Adipose tissue (tissue), 3 donors: ENCODE data around the gene GATA2. TPM values are rescaled to one million over a fixed set of nuclear protein-coding genes. Genes with fewer than 3 reads are reported as not detected.

Experiments
- H3K27ac ChIP-seq: one replicate; pipeline ENCODE4 v1.5.1; 2013; ENCODE audit warnings: low read depth, low read length
- WGBS, 3 donors: extraction: QIAGEN DNeasy Blood & Tissue Kit; methylation state at CpG; one replicate each; pipeline ENCODE4 v1.1.7; 2013; 5-methylcytosine and 5-hydroxymethylcytosine counted together
- polyA plus RNA-seq, 3 donors: library from polyadenylated mRNA; stranded (reverse); fragments of 200-250 nt; gene quantifications; one replicate each; pipeline ENCODE4 v1.2.3, GENCODE V29; 2013
- donor health status: healthy with polysubstance abuse.
- donor health status: Bipolar disorder and iron deficiency.
- donor health status: healthy.

GATA2 gene
- polyA plus RNA-seq, 3 donors = 6.4 to 26.3 (median 14.3) TPM

DNA sequence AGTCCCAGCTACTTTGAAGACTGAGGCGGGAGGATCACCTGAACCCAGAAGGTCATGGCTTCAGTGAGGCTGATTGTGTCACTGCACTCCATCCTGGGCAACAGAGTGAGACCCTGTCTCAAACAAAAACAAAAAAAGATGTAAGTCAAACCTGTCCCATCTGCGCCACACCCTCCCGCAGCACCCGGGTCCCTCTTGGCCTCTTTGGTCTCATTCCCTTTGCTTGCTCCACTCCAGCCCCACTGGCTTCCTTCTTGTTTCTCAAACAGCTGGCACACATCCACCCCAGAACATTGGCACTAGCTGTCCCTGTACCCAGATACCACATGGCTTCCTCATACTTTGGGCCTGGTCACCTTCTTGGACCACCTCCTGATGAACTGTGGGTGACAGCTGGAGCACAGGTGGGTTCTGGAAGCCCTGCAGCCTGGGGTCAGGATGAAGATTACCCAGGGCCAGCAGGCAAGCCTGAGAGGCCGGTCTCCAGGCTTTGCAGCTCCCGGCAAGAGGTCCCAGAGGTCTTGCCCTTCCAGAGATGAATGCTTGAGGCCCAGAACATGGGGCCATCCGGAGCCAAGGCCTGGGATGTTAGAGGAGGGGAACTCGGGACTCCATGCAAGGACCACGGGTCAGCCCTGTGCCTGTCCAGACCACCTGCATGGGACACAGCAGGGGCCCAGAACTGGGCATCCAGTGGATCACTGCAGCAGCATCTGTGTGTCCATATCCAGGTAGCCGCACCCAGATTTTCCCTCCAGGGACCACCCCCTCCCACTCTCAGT is 10.9 kb upstream of the GATA2 start:
- no peak overlapping the region for H3K27ac ChIP-seq
- 89% methylated on average over 10 of the region's 10 CpGs for WGBS, 3 donors

DNA sequence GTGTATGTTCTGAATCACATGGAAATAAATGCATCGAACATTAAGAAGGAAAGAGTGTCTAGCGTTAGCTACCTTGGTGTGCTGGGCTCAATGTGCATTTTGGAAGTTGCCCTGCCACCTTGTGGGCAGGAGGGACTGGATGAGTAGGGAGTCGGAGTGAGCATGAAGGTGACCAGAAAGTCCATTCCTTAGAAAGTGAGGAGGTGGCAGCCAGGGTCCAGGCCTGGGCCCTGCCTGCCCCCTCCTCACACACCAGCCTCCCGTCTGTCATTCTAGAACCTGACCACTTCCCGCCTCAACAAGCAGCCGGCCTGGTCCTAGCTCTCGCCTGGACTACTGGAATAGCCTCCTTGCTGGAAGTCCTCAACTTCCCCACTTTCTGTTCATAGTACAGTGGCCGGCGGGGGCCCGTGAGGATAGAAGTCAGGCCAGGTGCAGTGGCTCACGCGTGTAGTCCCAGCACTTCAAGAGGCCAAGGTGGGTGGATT is 10.2 kb upstream of the GATA2 start:
- 78 to 91% (median 87%) methylated on average over 12 of the region's 12 CpGs for WGBS, 3 donors
- no peak overlapping the region for H3K27ac ChIP-seq

DNA sequence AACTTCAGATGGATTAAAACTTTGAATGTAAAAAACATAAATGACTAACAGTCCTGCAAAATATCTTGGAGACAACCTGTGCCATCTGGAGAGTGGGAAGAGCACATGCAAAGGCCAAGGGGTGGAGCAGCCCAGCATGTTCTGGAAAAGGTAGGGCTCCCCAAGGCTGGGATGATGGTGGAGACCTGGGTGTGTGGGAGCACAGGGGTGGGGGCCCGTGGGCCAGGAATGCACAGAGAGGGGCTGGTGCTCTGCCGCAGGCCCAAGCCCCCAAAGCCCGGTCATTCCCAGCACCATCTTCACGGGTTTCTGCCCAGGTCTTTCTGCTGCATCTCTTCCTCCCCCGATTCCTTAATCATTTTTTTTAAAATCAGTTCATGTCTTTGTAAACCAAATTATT is 9.7 kb upstream of the GATA2 start:
- H3K27ac ChIP-seq = no peak overlapping the region
- WGBS, 3 donors = 83 to 92% (median 90%) methylated on average over 5 of the region's 5 CpGs

DNA sequence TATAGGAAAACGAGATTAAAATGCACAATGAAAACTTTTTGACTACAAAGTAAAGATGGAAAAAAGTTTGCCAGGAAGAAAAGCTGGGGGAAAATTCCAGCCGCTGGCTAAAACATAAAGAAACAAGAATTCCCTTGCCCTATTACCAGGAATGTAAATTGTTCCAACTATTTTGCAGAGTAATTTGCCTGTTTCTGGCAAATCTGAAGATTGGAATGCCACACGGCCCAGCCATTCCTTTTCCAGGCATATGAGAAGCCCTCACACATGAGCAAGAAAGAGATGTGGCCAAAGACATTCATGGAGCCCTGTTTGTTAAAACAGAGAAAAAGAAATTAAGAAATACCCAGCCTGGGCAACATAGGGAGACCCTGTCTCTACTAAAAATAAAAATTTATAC is 8.4 kb upstream of the GATA2 start:
- no peak overlapping the region for H3K27ac ChIP-seq
- WGBS, 3 donors = 74 to 80% (median 79%) methylated on average over 3 of the region's 3 CpGs

DNA sequence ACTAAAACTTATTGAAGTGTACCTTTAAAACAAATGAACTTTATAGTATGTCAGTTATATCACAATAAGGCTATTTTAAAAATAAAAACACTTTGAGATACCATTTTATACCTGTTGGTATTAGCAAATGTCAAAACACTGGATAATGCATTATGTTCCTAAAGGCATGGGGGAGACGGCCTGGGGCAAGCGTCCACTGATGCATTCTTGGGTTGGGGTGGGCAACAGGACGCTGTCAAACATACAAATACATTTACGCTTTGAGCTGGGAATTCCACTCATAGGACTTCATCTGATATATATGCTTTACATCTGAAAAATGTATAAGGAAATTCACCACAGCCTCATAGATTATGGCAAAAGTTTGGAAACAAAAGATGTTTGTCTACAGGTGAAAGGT is 7.6 kb upstream of the GATA2 start:
- H3K27ac ChIP-seq = no peak overlapping the region
- WGBS, 3 donors = 74 to 91% (median 88%) methylated on average over 4 of the region's 4 CpGs

DNA sequence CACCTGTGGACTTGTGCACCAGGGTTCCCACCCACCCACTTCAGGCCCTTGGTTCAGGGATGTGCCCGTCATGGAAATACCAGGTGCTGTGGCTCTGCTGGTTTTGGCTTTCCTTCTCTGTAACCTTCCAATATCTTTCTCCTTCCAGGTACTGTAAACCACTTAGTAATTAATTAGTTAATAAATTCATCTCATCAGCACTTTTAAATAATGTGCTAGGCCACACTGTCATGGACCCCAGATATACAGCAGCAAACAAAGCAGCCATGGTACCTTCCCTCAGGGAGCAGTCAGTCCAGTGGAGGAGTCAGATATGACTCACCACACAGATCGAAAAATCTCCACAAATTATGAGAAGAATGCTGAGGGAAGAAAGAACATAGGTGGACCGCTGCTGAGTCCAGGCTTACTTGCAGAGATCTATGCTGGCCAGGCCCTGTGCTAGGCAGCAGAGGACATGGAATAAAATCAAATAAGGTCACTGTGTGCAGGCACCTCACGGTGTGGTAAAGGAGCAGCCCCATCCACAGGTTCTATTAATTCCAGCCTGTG is 6.8 kb upstream of the GATA2 start:
- no peak overlapping the region for H3K27ac ChIP-seq
- 88 to 93% (median 92%) methylated on average over 4 of the region's 4 CpGs for WGBS, 3 donors

DNA sequence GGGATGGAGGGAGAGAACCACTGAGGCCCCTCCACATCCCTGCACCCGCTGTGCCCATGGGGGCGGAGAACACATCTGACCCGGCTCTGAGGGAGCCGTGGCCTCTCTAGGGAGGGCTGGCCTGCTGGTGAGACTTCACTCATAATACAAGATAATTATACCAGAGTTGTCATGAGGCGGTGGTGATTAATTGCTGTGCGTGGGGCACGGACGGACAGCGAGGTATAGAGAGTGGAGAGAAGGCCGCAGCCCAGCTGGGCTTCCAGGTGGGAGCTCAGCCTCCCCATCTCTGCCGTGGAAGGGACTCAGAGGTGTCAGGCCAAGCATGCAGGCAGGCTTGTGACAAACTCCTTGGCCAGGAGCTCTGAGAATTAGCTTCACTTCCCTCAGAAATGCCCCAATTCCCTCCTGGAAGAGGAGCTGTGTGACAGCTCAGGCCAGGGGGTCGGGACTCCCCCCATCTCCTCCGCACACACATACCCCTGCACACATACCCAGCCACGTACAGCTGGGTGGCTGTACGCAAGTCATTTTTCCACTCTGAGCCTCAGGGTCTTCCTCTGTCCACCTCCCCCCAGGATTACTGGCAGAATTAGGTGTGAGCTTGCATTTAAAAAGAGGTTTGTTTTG is 6.0 kb upstream of the GATA2 start:
- no peak overlapping the region for H3K27ac ChIP-seq
- 61 to 84% (median 81%) methylated on average over 15 of the region's 15 CpGs for WGBS, 3 donors

DNA sequence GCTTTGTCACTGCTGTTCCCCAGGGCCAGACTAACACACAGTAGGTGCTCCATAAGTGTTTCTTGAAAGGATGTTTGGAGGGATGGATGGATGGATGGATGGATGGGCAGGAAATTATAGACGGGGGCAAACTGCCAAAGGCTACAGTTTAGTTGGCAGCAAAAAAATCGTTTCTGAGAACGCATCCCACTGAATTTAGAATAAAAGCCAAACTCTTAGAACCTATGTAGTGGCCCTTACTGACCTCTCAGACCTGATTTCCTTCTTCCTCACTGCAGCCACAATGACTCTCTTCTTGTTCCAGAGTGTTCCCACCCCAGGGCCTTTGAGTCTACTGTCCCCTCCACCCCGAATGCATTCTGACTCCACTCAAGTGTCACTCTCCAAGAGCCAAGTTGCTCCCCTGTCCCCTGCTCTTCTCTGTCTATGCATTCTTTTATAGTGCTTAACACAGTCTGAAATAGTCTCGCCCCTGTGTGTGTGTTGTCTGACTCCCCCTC is 5.2 kb upstream of the GATA2 start:
- no peak overlapping the region for H3K27ac ChIP-seq
- 31 to 37% (median 32%) methylated on average over 5 of the region's 5 CpGs for WGBS, 3 donors

DNA sequence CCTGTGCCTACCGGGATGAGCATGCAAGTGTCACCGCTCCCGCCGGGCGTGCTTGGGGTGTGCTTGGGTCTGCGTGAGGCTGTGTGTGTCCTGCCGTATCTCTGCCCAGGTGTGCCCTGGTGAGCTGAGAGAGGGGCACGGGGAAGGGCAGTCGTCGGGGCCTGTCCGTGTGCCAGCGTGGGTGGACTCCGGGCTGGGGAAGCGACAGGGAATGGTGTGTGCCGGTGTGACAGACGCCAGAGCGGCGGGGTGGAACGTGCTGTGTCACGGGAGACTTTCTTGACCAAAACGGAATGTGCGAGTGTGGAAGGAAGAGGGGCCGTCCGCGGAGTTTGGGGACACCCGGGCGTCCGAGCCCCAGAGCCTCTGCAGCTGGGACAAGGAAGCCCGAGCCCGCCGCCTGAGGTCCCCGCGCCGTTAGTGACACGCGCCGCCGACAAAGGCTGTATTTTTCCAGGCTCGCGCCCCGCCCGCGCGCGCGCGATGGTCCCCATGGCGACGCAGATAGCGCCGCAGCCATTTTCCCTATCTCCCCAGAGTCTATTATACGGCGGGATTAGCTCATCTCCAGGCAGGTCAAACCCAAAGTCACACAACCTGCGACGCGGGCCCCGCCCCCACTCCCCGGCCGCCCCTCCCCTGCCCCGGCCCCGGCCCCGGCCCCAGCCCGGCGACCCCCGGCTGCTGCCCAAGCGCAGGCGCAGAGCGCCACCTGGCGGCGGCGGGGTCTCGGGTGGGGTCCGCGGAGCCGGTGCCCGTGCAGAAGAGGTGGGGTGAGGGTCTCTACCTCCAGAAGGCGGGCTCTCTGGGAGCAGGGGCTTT is 4.5 kb upstream of the GATA2 start:
- no peak overlapping the region for H3K27ac ChIP-seq
- WGBS, 3 donors = 4 to 6% (median 6%) methylated on average over 58 to 77 of the region's 77 CpGs

DNA sequence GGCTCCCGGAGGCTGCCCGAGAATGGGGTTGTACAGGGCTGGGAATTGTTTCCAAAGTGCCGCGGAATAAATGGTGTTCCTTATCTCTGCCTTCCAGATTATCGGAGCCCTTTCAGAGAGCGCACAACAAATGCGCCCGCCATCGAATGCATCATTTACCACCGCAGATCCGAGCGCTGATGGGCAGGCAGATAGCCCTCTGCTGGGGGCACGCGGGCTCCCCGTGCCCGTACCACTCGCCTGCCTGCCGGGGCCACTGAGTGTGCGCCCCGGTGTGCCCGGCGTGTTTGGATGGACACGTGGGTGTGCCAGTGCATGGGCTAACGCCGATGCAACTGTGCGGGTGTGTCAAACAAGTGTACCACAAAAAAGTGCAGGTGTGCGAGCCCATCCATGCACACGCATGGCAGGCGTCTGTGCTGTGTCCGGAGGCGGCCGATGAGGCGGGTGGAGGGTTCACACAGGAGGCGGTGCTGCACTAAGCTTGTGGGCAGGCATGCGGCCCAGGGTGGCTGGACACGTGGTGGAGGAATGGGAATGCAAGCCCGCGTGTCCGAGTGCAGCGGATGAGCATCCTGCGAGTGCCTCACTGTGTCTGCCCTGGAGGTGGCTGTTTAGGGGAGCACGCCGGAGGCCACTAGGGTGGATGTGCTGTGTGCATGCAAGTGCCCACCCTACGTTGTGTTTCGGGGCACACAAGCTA is 3.8 kb upstream of the GATA2 start:
- 25 to 57% (median 54%) methylated on average over 45 of the region's 45 CpGs for WGBS, 3 donors
- no peak overlapping the region for H3K27ac ChIP-seq

DNA sequence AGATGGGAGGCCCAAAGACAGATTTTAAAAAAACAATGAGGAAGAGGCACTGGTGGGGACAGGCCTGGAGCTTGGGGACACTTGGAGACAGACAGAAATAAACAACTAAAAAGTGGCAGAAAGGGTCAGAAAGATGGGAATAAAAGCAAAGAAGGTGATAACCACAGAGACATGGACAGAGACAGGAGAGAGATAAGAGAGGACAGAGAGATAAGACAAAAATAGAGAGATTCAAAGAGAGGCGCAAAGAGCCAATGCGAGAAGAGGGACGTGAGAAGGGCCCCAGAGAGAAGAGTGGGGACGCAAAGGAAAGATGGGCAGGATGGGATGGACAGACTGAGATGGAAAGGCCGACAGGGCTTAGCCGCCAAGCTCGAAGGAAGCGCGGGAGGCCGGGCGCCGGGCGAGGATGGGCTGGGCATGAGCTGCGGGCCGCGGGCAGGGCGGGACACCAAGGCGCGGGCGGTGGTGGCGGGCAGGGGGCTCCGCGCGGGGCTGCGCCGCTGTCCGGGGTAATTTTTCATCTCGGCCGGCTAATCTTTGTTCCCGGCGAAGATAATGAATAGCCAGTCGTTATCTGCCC is 3.1 kb upstream of the GATA2 start:
- 54 to 74% (median 68%) methylated on average over 22 to 32 of the region's 32 CpGs for WGBS, 3 donors
- no peak overlapping the region for H3K27ac ChIP-seq

DNA sequence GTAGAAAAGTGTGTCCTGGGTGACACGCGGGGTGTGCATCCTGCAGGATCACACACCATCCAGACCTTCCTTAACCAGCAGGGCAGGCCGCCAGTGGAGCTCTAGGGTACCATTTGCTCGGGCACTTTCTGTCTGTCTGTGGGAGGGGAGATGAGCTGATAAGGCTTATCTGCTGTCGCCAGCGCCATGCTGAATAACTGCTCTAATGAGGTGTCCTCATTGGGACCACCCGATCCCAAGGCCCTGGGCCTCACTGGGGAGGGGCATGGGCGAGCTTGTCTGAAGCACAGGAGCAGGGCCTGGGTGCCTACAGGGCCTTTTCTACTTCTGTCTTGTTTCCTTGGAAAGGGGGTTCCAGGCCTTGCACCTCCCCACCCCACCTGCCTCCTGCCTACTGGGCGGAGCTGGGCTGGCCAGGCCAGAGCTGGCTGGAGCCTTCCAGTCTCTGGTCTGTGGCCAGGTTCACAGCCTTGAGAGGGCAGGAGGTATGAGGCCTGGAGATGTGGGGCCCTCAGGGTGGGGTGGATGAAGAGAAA is 2.5 kb upstream of the GATA2 start:
- 79 to 91% (median 90%) methylated on average over 9 of the region's 9 CpGs for WGBS, 3 donors
- no peak overlapping the region for H3K27ac ChIP-seq

DNA sequence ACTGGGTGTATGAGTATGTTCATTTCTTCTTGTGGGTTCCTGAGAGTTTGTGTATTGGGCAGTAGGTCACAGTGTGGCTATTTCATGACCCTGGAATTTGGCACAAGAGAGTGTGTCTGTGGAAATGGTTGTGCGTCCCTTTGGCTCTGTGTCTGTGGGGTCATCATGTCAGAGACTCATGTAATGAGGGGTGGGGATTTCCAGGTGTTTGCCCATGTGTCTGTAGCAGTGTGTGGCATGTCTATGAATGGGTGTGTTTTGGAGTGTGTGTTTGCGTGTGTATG is 1.3 kb upstream of the GATA2 start:
- H3K27ac ChIP-seq = no peak overlapping the region
- WGBS, 3 donors = 80 to 91% (median 83%) methylated on average over 2 of the region's 2 CpGs

DNA sequence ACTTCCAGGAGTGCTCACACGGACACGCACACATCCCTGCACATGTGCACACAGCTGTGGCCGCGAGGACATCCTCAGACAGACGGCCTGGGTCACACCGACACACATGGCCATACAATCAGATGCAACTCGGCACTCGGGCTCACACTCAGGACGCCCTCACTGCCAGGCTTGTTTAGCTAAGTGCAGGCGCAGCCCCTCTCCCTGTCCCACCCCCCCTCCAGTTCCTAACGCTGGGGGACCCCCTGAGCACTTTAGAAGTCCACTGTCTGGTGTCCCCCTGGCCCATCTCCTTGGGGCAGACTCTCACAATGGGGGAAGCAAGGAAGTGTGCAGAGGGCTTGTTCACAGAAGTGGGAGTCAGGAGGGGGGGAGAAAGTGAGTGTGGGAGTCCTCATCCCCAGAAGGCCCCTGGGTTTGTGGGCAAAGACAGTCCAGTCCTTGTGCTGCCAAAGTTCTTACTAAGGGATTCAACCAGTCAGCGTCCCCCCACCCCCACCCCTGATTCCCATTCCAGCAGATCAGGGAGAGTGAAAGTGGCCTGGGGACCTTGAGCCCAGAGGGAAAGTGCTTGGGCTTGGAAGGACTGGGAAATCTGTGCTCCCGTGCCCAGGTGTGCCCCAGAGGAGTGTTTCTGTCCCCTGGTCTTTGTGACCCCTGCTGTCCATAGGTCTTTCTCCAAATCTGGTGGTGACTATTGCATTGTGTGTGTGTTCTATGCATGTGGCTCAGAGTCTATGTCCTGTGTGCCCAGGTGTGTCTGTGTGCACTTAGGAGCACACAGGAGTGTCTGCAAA is 767 bp upstream of the GATA2 start:
- H3K27ac ChIP-seq = no peak overlapping the region
- 34 to 50% (median 48%) methylated on average over 13 of the region's 13 CpGs for WGBS, 3 donors

DNA sequence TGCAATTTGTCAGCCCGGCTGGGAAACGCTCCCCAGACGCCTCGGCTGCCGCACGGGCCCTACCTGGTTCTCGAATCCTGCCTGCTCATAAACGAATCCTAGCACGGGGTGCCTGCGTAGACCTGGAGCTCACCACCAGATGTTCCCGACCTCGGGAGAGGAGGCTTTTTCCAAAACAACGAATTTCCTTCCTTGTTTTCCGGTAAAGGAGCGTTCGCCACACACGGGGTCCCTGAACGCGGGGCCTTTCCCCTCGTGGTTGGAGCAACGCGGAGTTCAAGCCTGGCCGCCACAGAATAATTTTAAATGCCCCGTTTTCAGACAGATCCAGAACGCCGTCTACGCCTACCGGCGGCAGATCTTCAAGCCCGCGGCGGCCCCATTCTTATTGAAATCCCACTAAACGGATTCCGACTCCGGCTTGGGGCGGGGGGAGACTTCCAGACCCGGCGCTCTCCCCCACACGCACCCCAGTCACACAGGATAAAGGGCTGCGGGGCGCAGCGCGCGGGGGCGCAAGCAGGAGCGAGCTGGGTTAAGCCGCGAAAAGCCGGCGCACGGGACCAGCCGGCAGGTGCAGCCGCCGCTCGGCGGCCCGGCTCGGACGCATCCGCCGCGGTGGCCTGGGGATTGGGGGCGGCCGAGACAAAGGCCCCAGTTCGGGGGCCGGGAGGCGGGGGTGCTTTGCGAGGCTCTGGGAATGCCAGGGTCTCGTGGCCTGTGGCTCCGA is 895 bp downstream of the GATA2 start:
- WGBS, 3 donors = 8 to 21% (median 19%) methylated on average over 66 to 70 of the region's 70 CpGs

DNA sequence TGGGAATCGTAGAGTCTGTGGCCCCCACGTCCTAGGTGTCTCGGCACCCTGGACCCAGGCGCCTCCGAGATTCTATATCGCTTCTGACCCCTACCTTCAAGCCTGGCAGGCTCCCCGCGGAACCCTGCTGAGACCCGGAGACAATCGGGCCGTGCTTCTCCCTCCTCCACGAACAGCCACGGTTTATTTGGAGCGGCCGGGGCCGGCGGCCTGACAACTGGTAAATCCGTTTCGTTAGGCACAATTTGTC is 1.4 kb downstream of the GATA2 start:
- no peak overlapping the region for H3K27ac ChIP-seq
- 20 to 31% (median 22%) methylated on average over 19 of the region's 19 CpGs for WGBS, 3 donors

More for the DNA sequence above, 895 bp downstream of the GATA2 start:
- no peak overlapping the region for H3K27ac ChIP-seq
